HG03469 (cell line): ENCODE measurements around the gene PLAGL2.
"Not testable (repeated sequence)": the region's sequence is repeated elsewhere in the genome, so short reads cannot be mapped to it uniquely, and the experiment has no call there.

ENCODE experiments used
- ATAC-seq: cut with Tn5 transposase; IDR thresholded peaks from one replicate; pipeline ENCODE4 v1.9.1; 2021; ENCODE audit warnings: mild to moderate bottlenecking, moderate library complexity, moderate number of reproducible peaks; ENCODE audit not compliant: unreplicated experiment

PLAGL2 gene

DNA sequence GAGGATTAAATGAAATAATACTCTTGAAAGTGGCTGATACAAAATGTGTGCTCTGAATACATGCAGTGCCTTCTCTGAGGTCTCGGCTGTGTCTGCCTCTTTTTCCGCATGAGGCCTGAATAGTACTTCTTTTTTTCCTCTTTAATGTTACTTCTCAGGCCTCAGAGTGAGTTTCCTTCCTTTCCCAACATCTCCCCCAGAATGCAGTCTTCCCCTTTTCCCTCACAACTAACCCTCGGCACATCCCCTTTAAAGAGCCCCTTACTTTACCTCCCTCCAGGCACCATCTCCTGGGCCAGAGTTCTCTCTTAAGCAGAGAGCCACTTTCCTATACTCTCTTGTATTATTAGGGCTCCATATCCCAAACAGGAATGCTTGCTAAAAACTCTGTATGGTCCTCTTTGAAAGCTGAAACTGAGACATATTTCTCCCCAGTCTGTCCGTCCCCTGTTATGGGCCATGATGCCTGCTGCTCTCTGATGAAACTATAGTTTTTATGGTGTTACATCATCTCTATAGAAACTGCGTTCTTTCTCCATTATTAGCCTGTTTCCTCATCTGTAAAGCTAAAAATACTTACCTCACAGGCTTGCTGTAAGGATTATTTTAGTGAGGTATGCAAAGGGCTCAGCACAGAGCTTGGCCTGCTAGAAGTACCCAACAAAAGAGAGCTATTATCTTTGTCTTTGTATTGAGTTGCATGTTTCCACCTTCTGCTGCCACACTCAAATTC, 2.3 kb downstream of the PLAGL2 start:
- no peak for ATAC-seq

DNA sequence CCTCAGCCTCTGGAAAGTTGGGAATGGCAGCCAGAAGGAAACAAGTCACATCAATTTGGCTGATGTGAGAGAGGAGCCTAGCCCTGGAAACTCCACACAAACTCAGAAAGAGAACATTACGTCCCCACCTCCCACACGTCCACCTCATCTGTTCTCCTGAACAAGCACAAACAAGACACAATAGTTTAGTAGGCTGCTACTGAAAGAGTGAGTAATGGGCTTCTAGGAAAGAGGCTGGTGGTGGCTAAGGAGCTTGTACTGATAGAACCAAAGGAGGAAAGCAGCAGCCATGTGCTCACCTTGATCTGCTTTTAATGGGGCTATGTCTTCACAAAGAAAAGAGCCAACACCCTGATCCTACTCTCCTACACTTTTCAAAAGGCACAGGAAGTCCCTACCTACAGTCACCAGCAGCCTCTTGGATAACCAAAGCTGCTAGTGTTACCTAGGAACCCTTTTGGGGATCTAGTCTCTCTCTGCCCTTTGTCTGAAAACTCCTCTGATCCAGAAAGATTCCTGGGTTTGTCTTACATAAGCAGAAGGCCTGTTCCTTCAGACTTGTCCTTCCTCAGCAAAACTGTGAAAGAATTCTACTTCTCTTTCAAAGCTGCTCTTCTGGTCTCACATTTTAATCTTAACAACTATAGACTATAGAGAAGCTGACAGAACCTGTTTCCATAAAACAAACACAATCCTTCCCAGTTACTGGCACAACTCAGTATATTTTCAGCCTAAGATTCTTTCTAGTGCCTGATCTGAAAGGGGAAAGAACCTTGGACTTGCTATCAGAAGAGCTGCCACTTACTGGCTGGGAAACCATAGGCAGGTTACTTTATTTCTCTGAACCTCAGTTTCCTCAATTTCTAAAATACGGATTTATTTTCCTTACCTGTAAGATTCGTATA, 3.1 kb downstream of the PLAGL2 start:
- ATAC-seq: no peak

- no peak for ATAC-seq
Observed at GRCh38 chr20:32203356-32204204, 4.0 kb downstream of the PLAGL2 start.

DNA sequence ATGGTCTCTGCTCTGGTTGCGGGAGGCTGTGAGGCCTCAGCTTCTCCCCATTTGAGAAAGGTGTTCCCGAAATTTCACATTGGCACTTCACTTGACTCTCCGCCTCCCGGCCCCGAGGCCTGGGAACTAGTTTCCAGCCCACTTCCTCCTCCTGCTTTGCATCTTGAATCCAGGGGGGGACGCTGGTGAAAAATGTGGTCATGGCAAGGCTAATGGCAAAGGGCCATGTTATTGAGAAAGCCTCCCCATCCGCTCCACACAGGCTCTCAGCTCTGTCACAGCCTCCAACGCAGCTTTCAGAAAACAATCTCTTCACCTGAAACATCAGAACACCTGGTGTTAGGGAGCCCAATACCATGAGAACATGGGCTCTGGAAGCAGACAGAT, 5.6 kb downstream of the PLAGL2 start:
- no peak for ATAC-seq

DNA sequence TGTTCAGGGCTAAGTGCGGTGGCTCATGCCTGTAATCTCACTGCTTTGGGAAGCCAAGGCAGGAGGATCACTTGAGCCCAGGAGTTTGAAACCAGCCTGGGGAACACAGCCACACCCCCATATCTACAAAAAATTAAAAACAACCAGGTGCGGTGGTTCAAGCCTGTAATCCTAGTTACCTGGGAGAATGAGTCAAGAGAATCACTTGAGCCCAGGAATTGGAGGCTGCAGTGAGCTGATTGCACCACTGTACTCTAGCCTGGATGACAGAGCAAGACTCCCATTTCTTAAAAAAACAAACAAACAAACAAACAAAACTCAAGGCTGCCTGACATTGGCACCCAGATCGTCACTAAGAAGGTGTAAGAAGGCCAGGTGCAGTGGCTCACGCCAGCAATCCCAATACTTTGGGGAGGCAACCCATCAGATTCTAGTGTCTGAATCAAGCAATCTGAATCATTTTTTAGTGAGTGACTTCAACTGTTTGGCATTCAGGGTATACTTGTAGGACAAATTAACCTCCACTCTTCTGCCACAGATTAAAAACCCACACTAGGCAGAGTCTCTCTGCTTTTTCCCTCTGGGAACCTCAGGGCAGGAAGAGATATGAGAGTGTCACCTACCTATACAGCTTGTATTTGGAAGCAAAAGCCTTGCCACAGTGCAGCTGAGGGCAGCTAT, 6.1 kb downstream of the PLAGL2 start:
- ATAC-seq: no peak

GRCh38 chr20:32199006-32199405, 8.5 kb downstream of the PLAGL2 start:
- no peak for ATAC-seq

DNA sequence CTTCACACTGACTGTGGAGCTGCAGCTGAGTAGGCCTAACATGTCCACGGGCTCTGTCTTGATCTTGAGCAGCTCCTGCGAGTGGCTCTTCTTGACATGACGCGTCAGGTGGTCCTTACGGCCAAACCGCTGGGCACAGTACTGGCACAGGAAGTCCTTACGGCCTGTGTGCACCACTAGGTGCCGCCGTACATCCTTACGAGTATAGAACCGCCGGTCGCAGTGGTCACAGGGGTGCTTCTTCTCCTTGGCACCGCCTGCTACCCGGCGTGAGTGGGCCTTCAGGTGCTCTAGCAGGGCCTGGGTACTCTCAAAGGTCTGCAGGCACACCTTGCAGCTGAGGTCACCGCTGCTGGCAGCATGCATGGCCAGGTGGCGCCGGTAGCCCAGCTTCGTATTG, 10.4 kb downstream of the PLAGL2 start:
- ATAC-seq: not testable (repeated sequence)

GRCh38 chr20:32196613-32197012, 10.9 kb downstream of the PLAGL2 start:
- not testable (repeated sequence) for ATAC-seq

DNA sequence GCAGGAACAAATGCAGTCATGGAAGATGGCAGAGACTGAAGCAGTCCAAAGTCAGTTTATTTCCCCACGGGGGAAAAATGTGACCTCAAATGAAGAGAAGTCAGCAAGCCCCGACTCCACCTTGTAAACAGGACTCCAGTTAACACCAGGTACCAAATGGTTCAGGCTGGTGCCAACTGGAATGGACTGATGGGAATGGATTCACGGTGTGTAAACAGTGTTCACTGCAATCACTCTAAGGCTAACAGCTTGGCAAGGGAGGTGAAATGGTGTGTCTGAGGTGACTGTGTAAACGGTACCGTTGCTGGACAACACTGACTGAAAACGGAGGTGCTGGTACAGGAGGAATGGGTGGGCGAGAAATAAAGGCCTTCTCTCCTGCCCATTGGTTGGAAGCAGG, 12.0 kb downstream of the PLAGL2 start:
- no peak for ATAC-seq

DNA sequence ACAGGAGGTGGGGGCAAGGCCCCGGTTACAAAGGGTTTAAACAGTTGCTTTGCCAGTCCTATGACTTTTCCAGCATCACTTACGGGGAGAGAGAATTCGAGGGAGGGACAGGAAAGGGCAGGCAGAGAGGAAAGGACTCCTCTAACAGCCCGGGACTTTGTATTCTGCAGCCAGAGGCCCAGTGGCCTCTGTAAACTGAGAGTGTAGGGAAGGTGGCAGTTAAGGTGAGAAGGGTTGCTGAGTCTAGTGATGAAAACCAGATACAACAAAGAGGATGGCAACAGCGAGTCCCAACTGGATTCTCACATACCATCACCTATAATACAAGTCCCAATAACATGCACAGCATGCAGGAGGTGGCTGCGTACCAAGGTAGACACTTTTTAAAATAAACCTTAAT, 13.5 kb downstream of the PLAGL2 start:
- ATAC-seq: no peak

GRCh38 chr20:32193336-32193735, 14.2 kb downstream of the PLAGL2 start:
- ATAC-seq: not testable (repeated sequence)

GRCh38 chr20:32192698-32193097, 14.8 kb downstream of the PLAGL2 start:
- no peak for ATAC-seq

DNA sequence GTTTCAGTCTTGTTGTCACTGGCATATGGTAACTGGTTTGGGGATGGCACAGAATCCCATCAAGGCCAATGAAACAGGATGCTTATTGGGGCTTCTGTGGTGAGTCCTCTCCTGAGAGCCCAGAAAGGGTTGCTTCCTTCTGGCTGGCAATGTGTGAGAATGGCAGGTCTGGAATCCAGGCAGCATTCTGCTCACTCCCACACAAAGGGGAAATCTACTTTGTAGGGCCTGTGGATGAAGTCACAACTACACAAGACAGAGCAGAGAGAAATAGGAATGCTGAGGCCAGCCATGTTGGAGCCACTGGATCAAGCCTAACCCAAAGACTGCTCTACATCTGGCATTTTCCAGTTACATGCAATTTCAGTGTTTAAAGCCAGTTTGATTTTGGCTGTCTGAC, 15.7 kb downstream of the PLAGL2 start:
- ATAC-seq: no peak

GRCh38 chr20:32191422-32191821, 16.1 kb downstream of the PLAGL2 start:
- no peak for ATAC-seq

- no peak for ATAC-seq
Observed at GRCh38 chr20:32190616-32191415, 16.7 kb downstream of the PLAGL2 start.

- ATAC-seq: no peak
Observed at GRCh38 chr20:32189691-32190615, 17.6 kb downstream of the PLAGL2 start.

DNA sequence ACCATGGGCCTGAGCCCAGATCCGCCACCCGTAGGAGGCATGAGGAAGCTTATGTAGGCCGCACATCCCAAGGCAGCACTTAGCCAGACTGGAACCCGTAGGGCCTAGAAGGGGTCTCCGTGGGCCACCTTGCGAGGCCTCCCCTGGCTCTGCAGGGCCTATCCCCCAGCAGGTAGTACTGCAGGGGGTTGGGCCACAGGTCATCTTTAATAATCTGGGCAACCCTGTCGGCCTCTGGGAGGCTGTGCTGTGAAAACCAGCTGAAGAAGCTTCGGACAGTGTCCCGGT, 18.5 kb downstream of the PLAGL2 start:
- no peak for ATAC-seq

DNA sequence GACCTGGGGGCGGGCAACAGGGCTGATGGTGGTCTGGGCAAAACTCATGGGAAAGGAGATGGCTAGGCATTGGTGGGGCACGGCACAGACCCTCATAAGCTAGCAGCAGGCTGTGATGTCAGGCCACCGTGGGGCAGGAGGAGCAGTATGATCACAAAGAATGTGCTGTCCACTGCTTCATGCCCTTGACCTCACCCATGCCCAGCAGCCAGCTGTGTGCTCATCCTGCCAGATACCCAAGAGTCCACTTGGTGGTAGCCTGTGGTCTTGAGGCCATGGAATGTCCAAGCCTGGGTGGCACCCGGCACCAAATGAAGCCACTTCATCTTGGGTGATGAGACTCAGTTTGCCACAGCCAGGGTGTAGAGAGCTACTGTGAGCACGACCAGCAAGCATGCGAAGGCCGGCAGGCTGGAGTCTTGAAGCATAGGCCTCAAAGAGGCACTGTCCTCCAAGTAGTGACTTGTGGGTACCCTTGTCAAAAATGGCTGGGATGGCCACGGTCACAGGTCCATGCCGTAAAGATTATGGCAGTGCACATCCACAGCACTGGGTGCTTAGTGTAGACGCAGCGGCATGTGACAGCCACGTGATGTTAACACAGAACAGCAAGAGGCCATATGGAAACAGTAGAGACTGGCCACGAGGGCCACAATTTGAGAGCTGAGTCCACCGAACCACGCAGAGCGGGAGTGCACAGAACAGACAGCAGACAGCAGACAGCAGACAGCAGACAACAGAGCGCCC, 19.0 kb downstream of the PLAGL2 start:
- ATAC-seq: no peak
